Epithelial cell of esophagus (primary cell): Measurements from ENCODE around the gene HOXC12.
A peak's percentile ranks its signal among the peaks of the same experiment; 100 is the strongest.

Experiments
- DNase-seq: peaks from one replicate; pipeline ENCODE4 v3.0.0; 2010; ENCODE audit warnings: low read depth
- H3K4me3 ChIP-seq: 2 replicates; pipeline ENCODE4 v1.5.1; 2011; ENCODE audit warnings: mild to moderate bottlenecking, low read length, control low read depth
- TF ChIP-seq, protein P1 (sequence below): IDR thresholded peaks from 2 replicates; pipeline ENCODE4 v1.5.1; 2011; ENCODE audit warnings: low read depth, mild to moderate bottlenecking, low read length, control low read depth, inconsistent platforms; ENCODE audit not compliant: insufficient read depth; ENCODE audit errors: missing control alignments

Gene HOXC12

DNA sequence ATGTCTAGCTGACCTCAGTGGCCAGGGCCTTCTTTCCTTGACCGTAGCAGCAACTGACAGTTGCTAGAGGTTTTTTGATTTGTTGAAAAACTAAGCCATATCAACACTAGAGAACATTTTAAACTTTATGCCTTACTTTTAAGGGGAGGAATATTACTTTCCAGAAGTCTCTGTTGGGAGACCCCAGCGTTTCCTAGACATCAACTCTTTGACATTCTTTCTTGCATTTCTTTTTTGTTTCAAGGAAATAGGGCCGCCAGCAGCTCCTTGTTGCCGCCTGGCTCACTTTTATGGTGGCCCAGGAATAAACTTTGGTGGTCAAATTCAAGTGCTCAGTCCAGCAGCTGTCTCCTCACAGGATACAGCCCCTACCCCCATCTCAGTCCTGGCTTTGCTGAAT lies 15.7 kb downstream of the HOXC12 start:
- TF ChIP-seq, protein P1, sequence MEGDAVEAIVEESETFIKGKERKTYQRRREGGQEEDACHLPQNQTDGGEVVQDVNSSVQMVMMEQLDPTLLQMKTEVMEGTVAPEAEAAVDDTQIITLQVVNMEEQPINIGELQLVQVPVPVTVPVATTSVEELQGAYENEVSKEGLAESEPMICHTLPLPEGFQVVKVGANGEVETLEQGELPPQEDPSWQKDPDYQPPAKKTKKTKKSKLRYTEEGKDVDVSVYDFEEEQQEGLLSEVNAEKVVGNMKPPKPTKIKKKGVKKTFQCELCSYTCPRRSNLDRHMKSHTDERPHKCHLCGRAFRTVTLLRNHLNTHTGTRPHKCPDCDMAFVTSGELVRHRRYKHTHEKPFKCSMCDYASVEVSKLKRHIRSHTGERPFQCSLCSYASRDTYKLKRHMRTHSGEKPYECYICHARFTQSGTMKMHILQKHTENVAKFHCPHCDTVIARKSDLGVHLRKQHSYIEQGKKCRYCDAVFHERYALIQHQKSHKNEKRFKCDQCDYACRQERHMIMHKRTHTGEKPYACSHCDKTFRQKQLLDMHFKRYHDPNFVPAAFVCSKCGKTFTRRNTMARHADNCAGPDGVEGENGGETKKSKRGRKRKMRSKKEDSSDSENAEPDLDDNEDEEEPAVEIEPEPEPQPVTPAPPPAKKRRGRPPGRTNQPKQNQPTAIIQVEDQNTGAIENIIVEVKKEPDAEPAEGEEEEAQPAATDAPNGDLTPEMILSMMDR: no peak
- DNase-seq: no peak
- no peak overlapping the region for H3K4me3 ChIP-seq

DNA sequence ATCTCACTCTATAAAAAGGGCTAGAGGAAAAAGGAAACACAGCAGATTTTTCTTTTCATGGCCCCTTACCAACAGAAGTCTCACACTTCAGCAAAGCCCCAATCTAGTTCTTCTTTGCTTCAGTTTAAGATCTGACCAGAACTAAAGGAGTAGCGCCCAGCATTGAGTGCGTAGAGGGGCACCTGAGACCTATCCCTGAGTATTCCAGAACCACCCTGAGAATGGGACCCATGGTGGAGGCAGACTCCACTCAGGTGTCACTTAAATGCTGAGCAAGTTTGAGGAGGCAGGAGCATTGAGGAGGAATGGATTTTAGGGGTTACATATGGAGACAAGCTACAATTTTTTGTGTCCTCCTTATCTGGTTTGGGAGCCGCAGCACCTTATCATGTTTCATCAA lies 16.4 kb downstream of the HOXC12 start:
- TF ChIP-seq, protein P1: no peak
- no peak for DNase-seq
- H3K4me3 ChIP-seq: no peak overlapping the region

DNA sequence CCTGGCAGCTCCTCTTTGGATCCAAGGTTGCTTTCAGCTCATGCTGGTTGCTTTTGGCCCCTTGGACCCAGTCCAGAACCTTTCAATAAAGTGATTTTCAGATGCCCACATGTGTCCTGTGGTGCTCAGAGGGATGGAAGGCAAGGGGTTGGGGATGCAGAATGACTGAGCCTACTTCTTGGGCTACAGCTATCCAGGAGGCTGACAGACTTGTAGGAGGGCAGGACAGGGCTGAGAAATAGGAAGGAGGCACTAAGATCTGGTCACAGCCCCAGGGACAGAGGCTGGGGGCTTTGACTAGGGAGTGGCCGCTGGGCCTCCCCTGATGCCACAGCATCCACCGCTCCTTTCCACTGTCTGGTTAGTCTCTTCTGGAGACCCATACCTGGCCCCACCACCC lies 17.0 kb downstream of the HOXC12 start:
- no peak overlapping the region for H3K4me3 ChIP-seq

DNA sequence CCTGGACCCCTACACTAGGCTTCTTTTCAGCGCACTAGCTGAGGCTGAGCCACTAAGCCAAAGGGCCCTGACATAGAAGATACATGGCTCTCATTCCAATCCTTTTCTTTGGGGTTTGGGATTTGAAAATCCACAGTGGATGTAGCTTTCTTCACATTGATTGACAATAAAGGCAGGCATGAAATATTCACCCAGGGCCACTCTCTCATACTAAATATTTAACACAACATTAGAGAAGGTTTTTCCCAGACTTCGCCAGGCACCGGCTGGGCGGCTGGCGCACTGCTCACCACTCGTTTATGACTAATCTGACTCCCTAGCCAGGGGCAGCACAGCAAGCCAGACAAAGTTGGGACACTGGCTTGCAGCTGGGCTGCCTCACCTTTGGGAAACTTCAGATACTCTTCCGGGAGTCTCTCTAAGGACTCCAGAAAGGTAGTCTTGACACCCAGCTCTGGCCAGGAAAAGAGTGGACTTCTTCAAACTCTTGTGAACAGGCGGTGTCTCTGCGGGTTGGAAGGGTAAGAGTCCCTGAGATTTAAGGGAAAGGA lies 17.5 kb downstream of the HOXC12 start:
- peak; percentile 36 for DNase-seq
- TF ChIP-seq, protein P1: no peak
- H3K4me3 ChIP-seq: no peak overlapping the region

More for the DNA sequence above, 17.0 kb downstream of the HOXC12 start:
- no peak for DNase-seq
- TF ChIP-seq, protein P1: no peak

DNA sequence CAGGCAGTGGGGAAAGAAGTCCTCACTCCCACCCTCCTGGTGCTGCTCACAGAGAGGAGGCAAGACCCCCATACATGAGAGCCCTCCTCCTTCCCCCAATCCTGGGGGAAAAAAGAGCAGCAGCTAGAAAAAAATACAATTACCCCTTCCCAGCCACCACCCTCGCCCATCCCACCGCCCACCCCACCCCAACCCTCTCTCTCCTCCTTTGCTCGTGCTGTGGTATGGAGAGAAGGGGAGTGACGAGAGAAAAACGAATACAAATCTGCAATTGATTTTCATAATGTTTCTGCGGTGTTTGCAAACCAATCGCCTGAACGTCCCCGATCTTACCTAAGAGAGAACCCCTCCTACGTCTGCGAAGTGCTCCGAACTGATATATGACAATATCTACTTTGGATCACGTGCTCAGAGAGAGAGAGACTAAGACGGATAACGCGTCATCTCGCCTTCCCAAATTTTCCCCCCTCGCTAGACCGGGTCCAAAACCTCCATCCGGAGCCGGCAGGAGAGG lies 18.1 kb downstream of the HOXC12 start, which contains the start of gene HOXC11:
Gene HOXC11 (plus strand): TSS at position 405 of the 514 bp plus-strand sequence. CDS start 116 bp downstream, outside the sequence.
- TF ChIP-seq, protein P1: no peak
- no peak for DNase-seq
- no peak within 1 kb of the TSS for H3K4me3 ChIP-seq

DNA sequence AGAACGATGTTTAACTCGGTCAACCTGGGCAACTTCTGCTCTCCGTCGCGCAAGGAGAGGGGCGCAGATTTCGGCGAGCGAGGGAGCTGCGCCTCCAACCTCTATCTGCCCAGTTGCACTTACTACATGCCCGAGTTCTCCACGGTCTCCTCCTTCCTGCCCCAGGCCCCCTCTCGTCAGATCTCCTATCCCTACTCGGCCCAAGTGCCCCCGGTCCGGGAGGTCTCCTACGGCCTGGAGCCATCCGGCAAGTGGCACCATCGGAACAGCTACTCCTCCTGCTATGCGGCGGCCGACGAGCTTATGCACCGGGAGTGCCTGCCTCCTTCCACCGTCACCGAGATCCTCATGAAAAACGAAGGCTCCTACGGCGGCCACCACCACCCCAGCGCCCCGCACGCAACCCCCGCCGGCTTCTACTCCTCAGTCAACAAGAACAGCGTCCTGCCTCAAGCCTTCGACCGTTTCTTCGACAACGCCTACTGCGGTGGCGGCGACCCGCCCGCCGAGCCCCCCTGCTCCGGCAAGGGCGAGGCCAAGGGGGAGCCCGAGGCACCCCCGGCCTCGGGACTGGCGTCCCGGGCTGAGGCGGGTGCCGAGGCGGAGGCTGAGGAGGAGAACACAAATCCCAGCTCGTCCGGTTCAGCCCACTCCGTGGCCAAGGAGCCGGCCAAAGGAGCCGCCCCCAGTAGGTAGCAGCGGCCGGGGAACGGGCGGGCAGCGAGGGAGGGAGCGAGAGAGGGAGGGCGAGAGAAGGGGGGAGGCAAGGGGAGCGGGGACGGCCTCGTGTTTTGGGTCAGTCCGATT lies 18.7 kb downstream of the HOXC12 start:
- TF ChIP-seq, protein P1: no peak
- DNase-seq: no peak
- no peak overlapping the region for H3K4me3 ChIP-seq
